ENCODE results near the gene BTNL2. TPM values are rescaled to one million over a fixed set of nuclear protein-coding genes. Genes with fewer than 3 reads are reported as not detected.

BTNL2 gene
- total RNA-seq, 2 donors from 2014 or later: not detected

DNA sequence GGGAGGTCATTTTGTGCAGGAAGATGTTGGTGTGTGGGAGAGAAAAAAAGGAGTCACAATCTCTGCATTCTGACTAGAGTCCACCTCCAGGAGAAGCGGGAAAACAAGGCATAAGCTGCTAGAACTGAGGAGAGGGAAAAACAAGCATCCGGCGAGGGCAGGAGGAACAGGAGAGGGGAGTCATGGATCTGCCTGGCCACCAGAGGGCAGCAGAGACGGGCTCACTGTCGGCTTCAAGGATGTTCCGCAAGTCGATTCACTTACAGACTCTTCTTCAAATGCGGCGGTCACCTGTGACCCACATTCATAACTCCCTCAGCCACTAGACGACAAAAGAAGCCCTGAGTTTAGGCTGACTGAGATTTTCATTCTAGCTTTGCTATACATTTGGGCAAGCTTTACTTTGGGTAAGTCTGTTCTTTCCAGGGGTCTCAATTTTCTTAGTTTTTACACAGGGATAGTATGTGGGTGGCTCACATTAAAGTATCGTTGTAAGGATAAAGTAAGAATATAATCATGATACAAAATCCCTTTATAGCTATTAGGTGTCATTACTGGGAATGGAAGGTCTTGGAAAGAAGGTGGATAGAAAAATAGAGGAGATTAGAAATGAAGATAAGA, 6.6 kb upstream of the BTNL2 start:
- no peak for ATAC-seq (ENCODE audit: insufficient number of reproducible peaks, low FRiP score, low read depth)

DNA sequence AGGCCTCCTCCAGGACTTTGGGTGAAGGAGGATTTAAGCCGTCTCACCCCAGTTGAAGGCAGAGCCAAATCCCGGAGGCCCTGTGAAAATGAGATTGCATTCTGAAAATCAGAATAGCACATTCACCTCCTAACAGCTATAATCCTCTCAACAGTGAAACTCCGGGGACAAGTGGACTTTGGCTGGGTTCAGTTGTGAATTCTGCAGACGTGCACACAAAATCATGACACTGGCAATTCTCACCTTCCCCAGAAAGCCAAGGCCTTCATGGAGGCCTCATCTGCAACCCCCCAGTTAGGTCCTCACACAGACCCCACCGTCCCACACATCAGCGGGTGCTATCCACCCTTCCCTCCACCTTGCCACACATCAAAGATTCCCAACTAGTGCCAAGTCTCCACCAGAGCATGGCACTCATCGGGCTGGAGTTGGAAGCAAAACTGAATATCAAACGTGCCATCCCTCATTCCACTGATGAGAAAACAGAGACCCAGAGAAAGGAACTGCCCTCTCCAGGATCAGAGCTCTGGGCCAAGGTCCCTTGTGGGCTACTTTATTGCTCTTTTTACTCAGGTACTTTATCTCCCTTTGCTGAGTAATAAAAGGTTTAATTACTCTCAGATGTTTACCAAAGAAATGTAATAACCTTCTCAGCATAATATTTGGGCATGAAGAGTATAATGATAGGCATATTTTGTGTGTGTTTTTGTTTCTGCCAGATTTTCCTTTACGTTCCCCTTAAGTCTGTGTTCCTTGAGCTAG, 4.8 kb upstream of the BTNL2 start:
- no peak for DNase-seq (ENCODE audit: low spot score)
- TF ChIP-seq, protein P1, sequence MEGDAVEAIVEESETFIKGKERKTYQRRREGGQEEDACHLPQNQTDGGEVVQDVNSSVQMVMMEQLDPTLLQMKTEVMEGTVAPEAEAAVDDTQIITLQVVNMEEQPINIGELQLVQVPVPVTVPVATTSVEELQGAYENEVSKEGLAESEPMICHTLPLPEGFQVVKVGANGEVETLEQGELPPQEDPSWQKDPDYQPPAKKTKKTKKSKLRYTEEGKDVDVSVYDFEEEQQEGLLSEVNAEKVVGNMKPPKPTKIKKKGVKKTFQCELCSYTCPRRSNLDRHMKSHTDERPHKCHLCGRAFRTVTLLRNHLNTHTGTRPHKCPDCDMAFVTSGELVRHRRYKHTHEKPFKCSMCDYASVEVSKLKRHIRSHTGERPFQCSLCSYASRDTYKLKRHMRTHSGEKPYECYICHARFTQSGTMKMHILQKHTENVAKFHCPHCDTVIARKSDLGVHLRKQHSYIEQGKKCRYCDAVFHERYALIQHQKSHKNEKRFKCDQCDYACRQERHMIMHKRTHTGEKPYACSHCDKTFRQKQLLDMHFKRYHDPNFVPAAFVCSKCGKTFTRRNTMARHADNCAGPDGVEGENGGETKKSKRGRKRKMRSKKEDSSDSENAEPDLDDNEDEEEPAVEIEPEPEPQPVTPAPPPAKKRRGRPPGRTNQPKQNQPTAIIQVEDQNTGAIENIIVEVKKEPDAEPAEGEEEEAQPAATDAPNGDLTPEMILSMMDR (IDR thresholded peaks at IDR 0.05): no peak
- Histone ChIP-seq H3K36me3 (no peaks in the 10 kb centered on the region), H3K27ac (no peak overlapping the region), H3K27me3 (replicated peaks; ENCODE audit: insufficient read depth) (peaks cover 4% of the 10 kb centered on the region), H3K9me3 (no peaks in the 10 kb centered on the region), H3K4me3 (no peak overlapping the region), H3K4me1 (ENCODE audit: control insufficient read depth in 1 of 2, low read depth in 2 of 2) (peaks cover 0 to 2% of the 10 kb centered on the region in 2 donors)
- ATAC-seq (ENCODE audit: insufficient number of reproducible peaks, low FRiP score, low read depth): no peak

More for the DNA sequence above, 6.6 kb upstream of the BTNL2 start:
- peaks cover 0 to 2% of the 10 kb centered on the region in 2 donors for H3K4me1 ChIP-seq (ENCODE audit: control insufficient read depth in 1 of 2, low read depth in 2 of 2)
- no peaks in the 10 kb centered on the region for H3K9me3 ChIP-seq
- TF ChIP-seq, protein P1 (IDR thresholded peaks at IDR 0.05): peak; percentile 93
- no peak overlapping the region for H3K27ac ChIP-seq
- H3K36me3 ChIP-seq: no peaks in the 10 kb centered on the region
- H3K4me3 ChIP-seq: no peak overlapping the region
- DNase-seq (ENCODE audit: low spot score): peak; percentile 23
- H3K27me3 ChIP-seq (replicated peaks; ENCODE audit: insufficient read depth): peaks cover 4% of the 10 kb centered on the region

DNA sequence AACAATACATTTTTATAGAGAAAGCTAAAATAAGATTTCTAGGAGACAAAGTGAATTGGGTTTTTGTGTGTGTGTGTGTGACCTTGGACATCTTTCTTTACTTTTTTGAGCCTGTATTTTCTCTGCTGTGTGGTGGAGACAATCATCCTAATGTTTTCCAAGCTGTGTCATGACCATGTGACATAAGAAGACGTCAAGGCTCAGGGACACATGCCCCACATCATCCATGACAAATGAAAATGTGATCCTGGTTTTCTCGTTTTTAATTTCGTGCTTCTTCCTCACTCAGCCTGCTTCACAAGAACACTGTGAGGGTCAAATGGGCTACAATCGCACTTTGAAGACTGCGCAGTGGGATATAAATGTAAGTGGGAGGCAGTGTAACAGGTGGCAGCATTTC, 3.9 kb upstream of the BTNL2 start:
- Histone ChIP-seq H3K27me3 (replicated peaks; ENCODE audit: insufficient read depth) (no peaks in the 10 kb centered on the region), H3K9me3 (no peaks in the 10 kb centered on the region), H3K27ac (no peak overlapping the region), H3K4me3 (no peak overlapping the region), H3K36me3 (no peaks in the 10 kb centered on the region), H3K4me1 (ENCODE audit: control insufficient read depth in 1 of 2, low read depth in 2 of 2) (peaks cover 0 to 2% of the 10 kb centered on the region in 2 donors)
- TF ChIP-seq, protein P1 (IDR thresholded peaks at IDR 0.05): no peak
- ATAC-seq (ENCODE audit: insufficient number of reproducible peaks, low FRiP score, low read depth) (no peak), DNase-seq (ENCODE audit: low spot score) (no peak)

DNA sequence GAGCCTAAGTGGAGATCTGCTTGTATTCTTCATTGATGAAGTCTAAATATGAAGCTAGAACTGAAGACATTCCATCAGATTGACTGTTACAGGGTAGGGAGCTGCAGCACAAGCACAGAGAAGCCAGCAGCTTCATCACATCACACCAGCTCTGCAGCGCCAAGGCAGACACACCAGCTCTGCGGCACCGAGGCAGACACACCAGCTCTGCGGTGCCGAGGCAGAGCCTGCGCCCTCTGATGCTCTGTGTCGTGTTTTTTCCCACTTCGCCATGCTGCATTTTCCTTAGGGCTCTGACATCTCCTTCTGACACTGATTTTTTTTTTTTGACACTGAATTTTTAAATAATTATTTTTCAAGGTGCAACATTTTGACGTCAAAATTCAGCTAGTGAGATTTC, 784 bp downstream of the BTNL2 start:
- ATAC-seq (ENCODE audit: insufficient number of reproducible peaks, low FRiP score, low read depth) (no peak), DNase-seq (ENCODE audit: low spot score) (no peak)
- Histone ChIP-seq H3K27me3 (replicated peaks; ENCODE audit: insufficient read depth) (no peaks in the 10 kb centered on the region), H3K4me3 (no peak overlapping the region), H3K9me3 (no peaks in the 10 kb centered on the region), H3K4me1 (ENCODE audit: control insufficient read depth in 1 of 2, low read depth in 2 of 2) (no peaks in the 10 kb centered on the region), H3K36me3 (no peaks in the 10 kb centered on the region), H3K27ac (no peak overlapping the region)
- TF ChIP-seq, protein P1 (IDR thresholded peaks at IDR 0.05): no peak

DNA sequence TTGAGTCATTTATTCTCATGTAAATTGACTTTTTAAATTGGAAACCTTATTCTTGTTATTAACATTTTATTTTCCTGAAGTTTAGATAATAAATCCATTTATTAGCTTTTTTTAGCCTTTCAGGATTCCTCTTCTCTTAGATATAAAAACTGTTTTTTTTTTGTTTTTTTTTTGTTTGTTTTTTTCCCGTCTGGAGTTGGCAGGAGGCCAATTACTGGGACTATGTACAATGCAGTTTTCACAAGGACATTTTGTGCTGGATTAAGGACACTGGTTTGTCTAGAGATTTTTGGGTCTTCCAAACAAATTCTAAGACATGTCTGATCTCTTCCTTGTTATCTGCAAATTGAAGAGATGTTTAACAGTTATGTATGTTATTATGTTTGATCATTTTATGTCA, 1.3 kb downstream of the BTNL2 start:
- Histone ChIP-seq H3K36me3 (no peaks in the 10 kb centered on the region), H3K9me3 (no peaks in the 10 kb centered on the region), H3K27ac (no peak overlapping the region), H3K27me3 (replicated peaks; ENCODE audit: insufficient read depth) (no peaks in the 10 kb centered on the region), H3K4me3 (no peak overlapping the region), H3K4me1 (ENCODE audit: control insufficient read depth in 1 of 2, low read depth in 2 of 2) (no peaks in the 10 kb centered on the region)
- no peak for ATAC-seq (ENCODE audit: insufficient number of reproducible peaks, low FRiP score, low read depth)
- TF ChIP-seq, protein P1 (IDR thresholded peaks at IDR 0.05): no peak
- DNase-seq (ENCODE audit: low spot score): no peak

Data from thoracic aorta (tissue), 2 donors.